Parathyroid adenoma (tissue), 2 donors: Measurements from ENCODE around the gene CIZ1.

Source experiments
- H2AFZ ChIP-seq: fragments of 300-600 bp; sonication (generic); one replicate; pipeline ENCODE4 v1.7.0; 2017; ENCODE audit warnings: antibody characterized with exemption, mild to moderate bottlenecking
- H3K27ac ChIP-seq: fragments of 300-600 bp; sonication (generic); one replicate; pipeline ENCODE4 v1.7.0; 2017
- H3K27me3 ChIP-seq: fragments of 300-600 bp; sonication (generic); one replicate; pipeline ENCODE4 v1.7.0; 2017; ENCODE audit warnings: low read length; ENCODE audit not compliant: control insufficient read depth, insufficient read depth
- H3K36me3 ChIP-seq: fragments of 300-600 bp; sonication (generic); one replicate; pipeline ENCODE4 v1.7.0; 2017; ENCODE audit warnings: low read length; ENCODE audit not compliant: control insufficient read depth, insufficient read depth
- H3K4me1 ChIP-seq: fragments of 300-600 bp; sonication (generic); one replicate; pipeline ENCODE4 v1.7.0; 2017; ENCODE audit warnings: control low read depth
- H3K4me2 ChIP-seq: fragments of 300-600 bp; sonication (generic); one replicate; pipeline ENCODE4 v1.7.0; 2017; ENCODE audit warnings: low read length
- H3K4me3 ChIP-seq: fragments of 300-600 bp; sonication (generic); one replicate; pipeline ENCODE4 v1.7.0; 2017; ENCODE audit warnings: low read depth, low read length
- H3K79me2 ChIP-seq: fragments of 300-600 bp; sonication (generic); one replicate; pipeline ENCODE4 v1.7.0; 2017; ENCODE audit warnings: control low read depth
- H3K9ac ChIP-seq: fragments of 300-600 bp; sonication (generic); one replicate; pipeline ENCODE4 v1.7.0; 2017; ENCODE audit warnings: mild to moderate bottlenecking
- H3K9me3 ChIP-seq: fragments of 300-600 bp; sonication (generic); one replicate; pipeline ENCODE4 v1.7.0; 2017; ENCODE audit warnings: low read length; ENCODE audit not compliant: control insufficient read depth
- CTCF ChIP-seq: fragments of 300-600 bp; sonication (generic); IDR thresholded peaks from one replicate; pipeline ENCODE4 v1.7.0; 2017; ENCODE audit warnings: antibody characterized with exemption, mild to moderate bottlenecking
- donor health status: primary hyperparathyroidism.

Gene CIZ1

GRCh38 chr9:128175102-128175563, 16.2 kb downstream of the CIZ1 start:
- no peaks in the 10 kb centered on the region for H3K4me1 ChIP-seq
- no peaks in the 10 kb centered on the region for H3K79me2 ChIP-seq
- TF ChIP-seq CTCF, result no peak
- no peaks in the 10 kb centered on the region for H3K27me3 ChIP-seq
- H3K9me3 ChIP-seq, result no peaks in the 10 kb centered on the region
- peak overlapping the region; percentile 6 for H3K9ac ChIP-seq
- H2AFZ ChIP-seq, result no peak overlapping the region
- H3K36me3 ChIP-seq, result no peaks in the 10 kb centered on the region
- H3K27ac ChIP-seq, result no peak overlapping the region
- H3K4me3 ChIP-seq, result no peak overlapping the region
- H3K4me2 ChIP-seq, result no peak overlapping the region

- H3K4me3 ChIP-seq, result no peak overlapping the region
- no peaks in the 10 kb centered on the region for H3K79me2 ChIP-seq
- H3K27ac ChIP-seq, result no peak overlapping the region
- H2AFZ ChIP-seq, result no peak overlapping the region
- H3K36me3 ChIP-seq, result no peaks in the 10 kb centered on the region
- no peak overlapping the region for H3K9ac ChIP-seq
- H3K4me1 ChIP-seq, result no peaks in the 10 kb centered on the region
- no peaks in the 10 kb centered on the region for H3K27me3 ChIP-seq
- peak overlapping the region; percentile 37 for H3K4me2 ChIP-seq
- no peaks in the 10 kb centered on the region for H3K9me3 ChIP-seq
- no peak for TF ChIP-seq CTCF
Measured at GRCh38 chr9:128174062-128174461, 17.3 kb downstream of the CIZ1 start.

- Histone ChIP-seq H2AFZ (no peak overlapping the region), H3K79me2 (no peaks in the 10 kb centered on the region), H3K9me3 (no peaks in the 10 kb centered on the region), H3K27me3 (no peaks in the 10 kb centered on the region), H3K36me3 (no peaks in the 10 kb centered on the region), H3K9ac (no peak overlapping the region), H3K4me3 (no peak overlapping the region), H3K4me2 (no peak overlapping the region), H3K27ac (no peak overlapping the region), H3K4me1 (no peaks in the 10 kb centered on the region)
- TF ChIP-seq CTCF, result no peak
Measured at GRCh38 chr9:128169925-128170324, 21.4 kb downstream of the CIZ1 start.

- H3K79me2 ChIP-seq, result no peaks in the 10 kb centered on the region
- H3K4me1 ChIP-seq, result no peaks in the 10 kb centered on the region
- H3K4me2 ChIP-seq, result no peak overlapping the region
- H3K27me3 ChIP-seq, result no peaks in the 10 kb centered on the region
- H3K27ac ChIP-seq, result no peak overlapping the region
- no peak overlapping the region for H3K4me3 ChIP-seq
- H3K9me3 ChIP-seq, result no peaks in the 10 kb centered on the region
- H2AFZ ChIP-seq, result no peak overlapping the region
- no peaks in the 10 kb centered on the region for H3K36me3 ChIP-seq
- no peak overlapping the region for H3K9ac ChIP-seq
- TF ChIP-seq CTCF, result no peak
Measured at GRCh38 chr9:128169492-128169891, 21.9 kb downstream of the CIZ1 start.

DNA sequence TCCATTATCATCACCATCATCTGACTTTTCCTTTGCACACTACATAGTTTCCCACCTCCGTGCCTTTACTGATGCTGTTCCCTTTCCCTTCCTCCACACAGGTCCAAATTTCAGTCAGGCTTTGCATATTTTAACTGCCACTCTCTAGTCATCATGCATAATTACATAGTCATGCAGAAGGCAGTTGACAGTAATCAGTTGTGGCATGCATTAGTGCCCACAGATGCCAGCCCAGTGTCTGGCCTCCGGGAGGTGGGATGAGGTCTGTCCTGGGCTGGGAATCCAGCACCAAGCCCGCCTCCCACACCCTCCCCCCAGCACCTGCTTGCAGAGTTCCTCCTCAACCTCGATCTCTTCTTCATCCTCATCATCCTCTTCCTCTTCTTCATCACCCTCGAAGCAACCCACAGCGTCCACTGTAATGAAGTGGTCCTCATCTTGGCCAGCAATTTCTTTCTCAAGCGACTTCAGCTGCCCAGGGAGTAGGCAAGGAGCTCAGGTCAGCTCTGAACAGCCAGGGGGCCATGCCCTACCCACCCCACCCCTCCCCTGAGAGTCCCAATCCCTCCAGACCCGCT, 22.6 kb downstream of the CIZ1 start:
- H3K4me3 ChIP-seq, result no peak overlapping the region
- H3K9me3 ChIP-seq, result no peaks in the 10 kb centered on the region
- H3K79me2 ChIP-seq, result no peaks in the 10 kb centered on the region
- H3K9ac ChIP-seq, result no peak overlapping the region
- H3K36me3 ChIP-seq, result no peaks in the 10 kb centered on the region
- no peaks in the 10 kb centered on the region for H3K4me1 ChIP-seq
- H2AFZ ChIP-seq, result no peak overlapping the region
- no peak for TF ChIP-seq CTCF
- no peaks in the 10 kb centered on the region for H3K27me3 ChIP-seq
- H3K4me2 ChIP-seq, result no peak overlapping the region
- no peak overlapping the region for H3K27ac ChIP-seq
